Bladder microvascular endothelial cell (primary cell): Measurements from ENCODE around the gene MROH7. TPM values are rescaled to one million over a fixed set of nuclear protein-coding genes. Genes with fewer than 3 reads are reported as not detected.

Experiments
- total RNA-seq: library from RNA; depleted of rRNA; stranded (reverse); fragments of >200 nt; gene quantifications from 2 replicates; pipeline ENCODE4 v1.2.3, GENCODE V29; 2014

Gene MROH7
- under 0.01 TPM in 1 of 2 replicates, not detected in the other for total RNA-seq

GRCh38 chr1:54640863-54641836 is at the start of gene MROH7:
Gene MROH7 (plus strand): TSS chr1:54641786. CDS start chr1:54652927, 11,141 bp downstream.

DNA sequence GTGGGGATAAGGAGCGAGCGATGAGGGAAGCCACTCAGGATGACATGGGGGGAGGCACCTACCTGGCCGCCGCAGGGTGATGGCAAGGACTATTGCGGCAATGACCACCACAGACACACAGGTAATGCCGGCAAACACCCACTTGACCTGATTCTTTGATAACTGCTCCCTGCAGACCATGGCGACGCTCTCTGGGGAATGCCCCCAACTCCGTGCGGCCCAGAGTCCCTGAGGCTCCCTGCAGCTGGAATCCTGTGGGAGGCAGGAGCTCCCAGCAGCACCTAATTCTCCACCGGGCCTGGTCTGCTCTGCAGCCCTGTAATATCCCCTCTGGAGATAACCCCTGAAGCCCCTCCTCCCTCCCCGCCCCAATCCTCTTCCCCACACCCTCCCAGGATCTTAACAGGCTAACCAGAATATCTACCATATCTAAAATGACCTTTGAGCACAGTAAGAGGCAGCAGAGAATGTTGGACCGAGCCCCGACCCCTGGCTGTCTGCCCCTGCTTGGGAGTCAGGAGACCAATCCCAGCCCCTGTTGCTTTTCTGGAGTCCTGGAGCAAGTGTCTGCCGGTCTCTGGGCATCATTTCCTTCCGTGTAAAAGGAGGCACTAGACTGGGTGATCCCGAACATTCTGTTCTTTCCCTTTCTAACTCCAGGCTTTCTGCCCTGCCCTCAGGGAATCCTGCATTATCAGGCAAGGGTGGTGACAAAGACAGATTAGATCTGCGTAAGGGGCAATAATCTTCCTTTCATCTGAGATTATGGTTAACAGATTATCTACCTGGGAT is 18.2 kb upstream of the MROH7 start, which contains the start of gene FAM151A:
Gene FAM151A (minus strand): TSS at position 310 of the 792 bp plus-strand sequence. CDS start 130 bp downstream, at position 180.

DNA sequence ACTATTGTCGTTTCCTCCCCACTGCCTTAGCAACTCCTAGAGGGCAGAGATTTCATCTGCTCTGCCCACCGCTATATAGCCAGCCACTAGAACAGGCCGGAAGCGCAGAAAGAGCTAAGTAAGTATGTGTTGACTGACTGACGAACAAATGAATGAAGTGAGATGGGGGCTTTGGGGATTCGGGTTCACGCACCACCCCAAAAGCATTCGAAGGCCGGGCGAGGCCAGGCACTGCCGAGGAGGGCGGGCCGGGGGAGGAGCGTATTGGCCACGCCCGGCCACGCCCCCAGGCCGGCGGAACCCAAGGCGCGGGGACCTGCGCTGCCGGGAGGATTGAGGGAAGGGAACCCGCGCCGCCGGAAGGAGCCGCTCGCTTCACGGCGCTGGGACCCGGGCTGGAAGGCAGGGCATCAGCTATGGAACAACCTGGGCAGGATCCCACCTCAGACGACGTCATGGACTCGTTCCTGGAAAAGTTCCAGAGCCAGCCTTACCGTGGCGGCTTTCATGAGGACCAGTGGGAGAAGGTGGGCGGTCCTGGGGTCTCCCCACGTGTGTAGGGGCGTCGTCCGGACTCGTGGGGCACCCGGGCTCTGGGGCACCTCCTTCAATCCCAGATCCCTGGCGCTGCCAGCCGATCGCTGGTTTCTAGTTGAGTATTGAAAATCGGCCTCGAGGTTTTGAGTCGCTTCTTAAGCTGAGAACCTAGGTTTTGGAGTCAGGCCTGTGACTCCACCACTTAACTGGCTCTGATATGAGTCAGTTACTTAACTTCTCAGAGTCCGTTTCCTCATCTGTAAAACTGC is 74.1 kb downstream of the MROH7 start, which contains the start of gene TTC4:
Gene TTC4 (plus strand): TSS at position 369 of the 806 bp plus-strand sequence. CDS start 48 bp downstream, at position 417.

Other genes with a start within 250 kb of the MROH7 start
- gene SSBP3, start 235.4 kb upstream of the MROH7 start, total RNA-seq = 7.2 and 7.4 TPM in 2 replicates
- gene ACOT11, start 93.6 kb upstream of the MROH7 start, total RNA-seq = 1.0 and 1.1 TPM in 2 replicates
- gene FAM151A, start 18.3 kb upstream of the MROH7 start, total RNA-seq = not detected in 2 replicates
- gene TTC4, start 74.1 kb downstream of the MROH7 start, total RNA-seq = 11.7 and 19.4 TPM in 2 replicates
- gene PARS2, start 122.7 kb downstream of the MROH7 start, total RNA-seq = 2.3 and 4.2 TPM in 2 replicates
- gene TTC22, start 159.5 kb downstream of the MROH7 start, total RNA-seq = not detected in 2 replicates
- 56.8 and 87.4 TPM in 2 replicates for gene DHCR24, start 245.4 kb downstream of the MROH7 start, total RNA-seq